IPS DF 4.7 (cell line): ENCODE data around the gene RO60.

Source experiments
- DNase-seq: peaks from one replicate; pipeline ENCODE4 v3.0.0-alpha.2; 2013; ENCODE audit warnings: low spot score; ENCODE audit errors: extremely low read depth

RO60 gene

DNA sequence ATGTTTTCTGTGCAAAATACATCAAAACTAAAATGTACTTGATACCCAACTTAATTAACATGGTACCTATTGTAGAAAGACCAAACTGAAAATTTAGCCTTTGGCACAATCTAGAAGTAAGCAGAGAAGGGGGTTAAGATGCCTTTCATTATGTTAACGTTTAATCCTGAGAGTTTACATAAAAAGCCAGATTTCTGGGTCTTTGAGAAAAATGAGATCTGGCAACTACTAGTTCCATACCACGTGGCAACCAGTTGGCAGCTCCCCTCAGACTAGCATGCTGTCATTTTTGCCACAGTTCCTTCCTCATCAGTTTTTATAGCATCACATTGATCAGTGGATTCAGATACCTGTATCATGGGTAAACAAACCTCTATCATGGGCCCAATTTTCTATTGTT is 1.5 kb downstream of the RO60 start:
- DNase-seq = no peak

DNA sequence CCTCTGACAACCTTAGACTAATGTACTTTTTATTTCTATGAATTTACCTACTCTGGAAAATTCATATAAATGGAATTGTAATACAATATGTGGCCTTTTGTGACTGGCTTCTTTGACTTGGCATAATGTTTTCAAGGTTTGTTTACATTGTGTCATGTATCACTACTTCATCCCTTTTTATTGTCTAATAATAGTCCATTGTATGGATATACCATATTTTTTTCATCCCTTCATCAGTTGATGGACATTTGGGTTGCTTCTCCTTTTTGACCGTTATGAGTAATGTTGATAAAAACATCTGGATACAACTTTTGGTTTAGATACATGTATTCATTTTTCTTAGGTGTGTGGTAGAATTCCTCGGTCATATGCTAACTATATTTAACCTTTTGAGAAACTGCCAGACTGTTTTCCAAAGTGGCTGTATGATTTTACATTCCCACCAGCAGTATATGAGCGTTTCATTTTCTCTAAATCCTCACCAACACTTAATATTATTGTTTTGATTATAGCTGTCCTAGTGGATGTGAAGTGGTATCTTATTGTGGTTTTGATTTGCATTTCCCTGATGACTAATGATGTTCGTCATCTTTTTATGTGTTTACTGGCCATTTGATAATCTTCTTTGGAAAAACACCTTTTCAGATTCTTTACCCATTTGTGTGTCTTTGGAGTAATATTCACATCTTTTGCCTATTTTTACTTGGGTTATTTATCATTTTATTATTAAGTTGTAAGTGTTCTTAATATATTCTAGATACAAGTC is 3.5 kb downstream of the RO60 start:
- no peak for DNase-seq

DNA sequence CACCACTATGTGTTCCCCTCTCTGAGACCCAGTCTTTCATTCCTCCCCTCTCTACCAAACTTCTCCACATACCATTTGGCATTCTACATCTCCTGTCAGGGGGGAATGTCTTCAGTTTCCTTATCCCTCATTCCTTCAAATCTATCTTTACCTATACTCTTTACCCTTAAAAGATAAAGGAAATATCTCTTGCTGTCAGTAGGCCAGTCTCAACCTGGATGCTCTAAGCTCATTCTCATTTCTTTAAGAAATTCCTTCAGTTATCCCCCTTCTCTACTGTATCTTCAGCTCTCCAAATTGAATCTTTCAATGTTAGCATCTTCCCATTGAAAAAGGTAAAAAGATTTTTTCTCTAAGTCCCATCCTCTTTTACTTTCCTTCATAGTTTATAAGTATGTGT is 6.5 kb downstream of the RO60 start:
- DNase-seq = no peak

DNA sequence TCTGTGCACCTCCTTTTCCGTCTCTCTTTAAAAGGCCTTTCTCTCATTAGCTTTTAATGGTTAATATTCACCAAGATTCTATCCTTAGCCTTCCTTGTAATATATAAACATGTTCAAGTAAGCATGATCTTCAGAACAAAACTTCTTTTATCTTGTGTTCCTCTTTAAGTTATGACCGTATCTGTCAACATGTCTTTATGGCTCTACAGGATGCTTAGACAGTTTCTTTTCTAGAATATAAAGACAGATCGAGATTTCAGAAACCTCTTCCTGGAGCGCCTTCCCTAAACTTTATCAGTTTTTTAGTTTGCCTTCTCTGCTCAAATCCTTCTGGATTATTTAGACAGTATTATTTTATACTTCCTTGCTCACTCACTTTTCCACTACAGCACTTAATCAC is 7.2 kb downstream of the RO60 start:
- no peak for DNase-seq

DNA sequence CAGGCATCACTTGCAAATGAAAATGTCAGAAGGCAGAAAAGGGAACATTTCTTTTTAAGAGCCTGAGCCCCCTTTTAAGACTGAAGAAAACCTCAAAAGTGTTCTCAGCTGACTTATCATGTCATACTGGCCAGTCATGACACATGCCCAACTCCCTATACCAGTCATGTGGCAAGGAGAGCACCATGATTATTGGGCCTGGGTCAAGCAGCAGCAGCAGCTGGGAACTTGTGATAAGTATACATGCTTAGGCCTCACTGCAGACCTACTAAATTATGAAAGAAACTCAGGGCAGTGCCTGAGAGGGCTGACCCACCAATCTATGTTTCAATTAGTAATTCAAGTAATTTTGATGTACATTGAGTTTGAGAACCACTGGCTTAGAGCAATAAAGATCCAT is 8.6 kb downstream of the RO60 start:
- no peak for DNase-seq

DNA sequence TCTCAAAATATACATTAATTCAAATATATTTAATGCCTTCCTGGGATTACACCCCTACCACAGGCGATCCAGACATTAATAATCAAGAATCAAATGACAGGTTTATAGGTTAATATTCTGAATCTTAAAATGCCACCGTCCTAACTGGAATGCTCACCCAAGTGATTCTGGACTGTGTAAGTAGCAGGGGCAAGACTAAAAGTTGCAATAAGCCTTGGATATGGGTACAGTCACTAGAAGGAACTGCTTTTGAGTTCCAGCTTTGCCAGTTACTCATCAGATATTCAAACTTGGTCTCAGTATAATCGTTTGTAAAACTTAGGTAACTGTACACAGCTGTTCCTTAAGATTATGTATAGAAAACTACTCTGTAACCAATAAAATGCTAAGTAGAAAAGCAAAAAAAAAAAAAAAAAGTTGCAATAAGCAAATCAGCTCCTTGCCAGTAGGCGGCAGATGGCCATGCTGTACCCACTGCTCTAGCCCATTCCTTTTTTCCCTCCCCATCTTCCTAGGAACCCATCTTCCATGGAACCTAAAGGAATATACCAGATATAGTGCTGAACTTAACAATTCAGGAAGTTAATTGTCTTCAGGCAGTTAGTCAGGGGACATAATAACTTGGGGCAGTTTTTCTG is 10.5 kb downstream of the RO60 start:
- DNase-seq = no peak

DNA sequence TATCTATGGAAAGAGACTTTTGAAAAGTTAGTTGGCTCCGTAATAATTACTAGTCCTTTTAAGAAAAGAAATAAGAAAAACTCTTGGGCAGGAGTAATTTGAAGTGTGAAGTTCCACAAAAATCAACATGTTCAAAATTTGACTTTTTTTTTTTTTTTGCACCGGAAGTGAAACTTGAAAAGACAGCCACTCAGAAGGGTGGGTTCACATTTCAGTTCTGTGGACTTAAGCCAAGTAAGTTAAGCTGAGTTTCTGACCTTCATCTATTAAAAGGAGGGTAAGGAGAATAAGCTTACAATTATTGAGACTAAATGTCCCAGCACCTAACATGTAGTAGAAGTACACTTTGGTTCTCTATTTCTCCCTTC is 11.0 kb downstream of the RO60 start:
- no peak for DNase-seq

DNA sequence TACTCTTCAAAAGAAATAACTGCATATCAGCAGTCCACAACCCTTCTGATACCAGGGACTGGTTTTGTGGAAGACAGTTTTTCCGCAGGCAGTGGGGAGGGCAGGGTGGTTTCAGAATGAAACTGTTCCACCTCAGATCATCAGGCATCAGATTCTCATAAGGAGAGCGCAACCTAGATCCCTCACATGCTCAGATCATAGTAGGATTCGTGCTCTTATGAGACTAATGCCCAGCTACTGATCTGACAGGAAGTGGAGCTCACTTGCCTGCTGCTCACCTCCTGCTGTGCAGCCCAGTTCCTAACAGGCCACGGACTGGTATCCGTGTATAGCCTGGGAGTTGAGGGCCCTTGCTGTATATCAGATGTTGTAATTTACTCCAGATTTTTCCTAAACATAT is 11.5 kb downstream of the RO60 start:
- DNase-seq = no peak

DNA sequence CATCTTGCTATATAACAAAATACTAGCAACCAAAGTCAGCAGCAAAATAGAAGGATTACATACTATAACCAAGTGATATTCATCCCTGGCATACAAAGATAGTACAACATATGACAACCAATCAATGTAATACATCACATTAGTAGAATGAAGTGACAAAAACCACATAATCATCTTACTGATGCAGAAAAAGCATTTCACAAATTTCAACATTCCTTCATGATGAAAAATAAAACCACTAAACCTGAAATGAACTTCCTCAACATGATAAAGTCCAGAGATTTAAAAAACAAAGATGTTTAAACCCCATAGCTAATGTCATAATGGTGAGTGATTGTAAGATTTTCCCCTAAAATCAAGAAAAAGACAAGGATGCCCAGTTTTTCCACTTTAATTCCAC is 18.6 kb downstream of the RO60 start:
- no peak for DNase-seq

DNA sequence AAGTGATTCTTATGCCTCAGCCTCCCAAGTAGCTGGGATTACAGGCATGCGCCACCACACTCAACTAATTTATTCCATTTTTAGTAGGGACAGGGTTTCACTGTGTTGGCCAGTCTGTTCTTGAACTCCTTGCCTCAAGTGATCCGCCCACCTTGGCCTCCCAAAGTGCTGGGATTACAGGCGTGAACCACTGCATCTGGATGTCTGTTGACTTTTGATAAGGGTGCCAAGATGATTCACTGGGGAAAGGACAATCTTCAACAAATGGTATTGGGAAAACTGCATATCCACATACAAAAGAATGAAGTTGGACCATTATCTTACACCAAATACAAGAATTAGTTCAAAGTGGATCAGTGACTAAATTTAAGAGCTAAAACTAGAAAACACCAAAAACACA is 19.8 kb downstream of the RO60 start:
- no peak for DNase-seq

DNA sequence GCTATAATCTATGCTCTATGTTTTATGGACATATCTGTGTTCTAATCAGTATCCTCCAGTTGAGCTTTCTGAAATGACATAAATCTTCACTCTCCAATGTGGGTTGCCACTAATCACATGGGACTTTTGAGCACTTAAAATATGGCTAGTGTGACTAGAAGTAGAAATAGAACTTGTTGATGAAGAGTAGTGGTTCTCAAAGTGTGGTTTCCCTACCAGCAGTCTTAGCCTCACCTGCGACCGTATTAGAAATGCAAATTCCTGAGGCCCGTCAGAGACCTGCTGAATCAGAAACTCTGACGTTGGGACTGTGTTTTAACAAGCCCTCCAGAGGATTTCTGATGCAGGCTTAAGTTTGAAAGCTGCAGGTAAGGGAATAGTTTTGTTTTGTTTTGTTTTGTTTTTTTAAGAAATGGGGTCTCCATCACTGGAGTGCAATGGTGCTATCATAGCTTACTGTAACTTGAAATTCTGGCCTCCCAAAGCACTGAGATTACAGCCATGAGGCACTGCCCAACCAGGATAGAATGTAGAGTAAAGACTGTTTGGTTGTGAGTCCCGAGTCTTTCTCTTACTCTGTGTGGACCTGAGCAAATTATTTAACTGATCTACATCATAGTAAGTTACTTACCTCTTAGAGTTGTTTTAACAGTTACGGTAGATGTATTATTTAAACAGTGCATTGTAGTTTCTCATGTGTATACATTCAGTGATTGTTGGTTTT is 24.1 kb downstream of the RO60 start:
- DNase-seq = no peak

DNA sequence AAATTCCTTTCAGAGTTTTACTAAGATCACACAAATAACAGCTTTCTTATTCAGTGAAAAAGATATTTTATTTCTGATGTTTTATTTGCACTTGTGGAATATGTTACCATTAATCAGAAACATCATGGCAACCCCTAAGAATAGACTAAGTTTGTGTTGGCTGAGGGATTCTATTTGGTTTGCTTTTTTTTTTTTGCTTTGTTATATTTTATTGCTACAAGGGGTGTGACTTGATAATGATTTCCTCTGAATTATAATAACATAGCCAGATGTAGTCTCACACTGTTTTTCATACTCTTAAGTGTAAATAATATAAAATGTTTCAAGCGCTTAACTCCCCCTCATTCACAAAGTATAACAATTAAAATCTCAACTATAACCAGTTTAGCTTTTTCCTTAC is 25.9 kb downstream of the RO60 start:
- no peak for DNase-seq

DNA sequence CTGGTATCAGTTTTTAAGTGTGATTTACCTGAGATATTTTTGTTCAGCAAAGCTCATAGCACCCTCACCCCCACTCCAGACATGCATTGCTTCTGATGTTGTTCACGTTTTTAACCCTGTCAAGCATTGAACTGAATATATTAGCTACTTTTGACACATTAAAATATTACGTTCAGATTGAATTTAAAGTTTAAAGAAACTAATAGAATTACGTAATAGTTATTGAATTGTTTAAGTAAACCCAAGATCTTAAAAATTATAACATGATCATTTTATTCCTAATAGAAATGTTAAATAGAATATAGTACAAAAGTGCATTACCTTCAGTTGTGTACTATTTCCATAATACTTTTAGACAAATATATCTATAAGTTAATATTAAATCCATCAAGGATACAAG is 26.9 kb downstream of the RO60 start:
- no peak for DNase-seq

DNA sequence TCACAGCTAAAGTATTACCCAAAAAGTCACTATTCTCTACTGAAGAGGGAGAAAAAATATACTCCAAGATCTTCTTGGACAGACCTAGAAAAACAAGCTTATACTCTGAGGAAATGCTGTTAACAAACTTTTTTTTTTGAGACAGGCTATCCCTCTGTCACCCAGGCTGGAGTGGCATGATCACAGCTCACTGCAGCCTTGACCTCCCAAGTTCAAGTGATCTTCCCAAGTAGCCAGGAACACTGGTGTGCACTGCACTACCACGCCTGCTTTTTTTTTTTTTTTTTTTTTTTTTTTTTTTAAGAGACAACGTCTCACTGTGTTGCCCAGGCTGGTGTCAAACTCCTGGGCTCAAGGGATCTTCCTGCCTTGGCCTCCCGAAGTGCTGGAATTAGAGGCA is 28.5 kb downstream of the RO60 start:
- no peak for DNase-seq

DNA sequence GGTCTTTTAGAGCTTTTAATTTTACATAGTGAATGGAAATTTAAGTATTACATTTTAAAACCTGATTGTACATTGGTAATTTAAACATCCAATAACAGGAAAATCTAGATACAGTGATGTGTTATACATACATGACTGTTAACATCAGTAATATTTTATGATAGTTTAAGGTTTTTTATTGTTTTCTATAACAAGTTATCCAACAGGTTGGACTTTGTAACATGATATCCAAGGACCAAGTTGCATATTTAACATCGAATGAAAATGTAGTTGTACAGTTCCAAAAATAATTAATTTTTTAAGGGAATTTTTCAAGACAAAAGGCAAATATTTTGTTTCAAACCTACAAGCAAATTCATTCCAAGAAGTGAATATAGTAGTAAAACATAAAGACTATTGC is 31.5 kb downstream of the RO60 start:
- DNase-seq = no peak

DNA sequence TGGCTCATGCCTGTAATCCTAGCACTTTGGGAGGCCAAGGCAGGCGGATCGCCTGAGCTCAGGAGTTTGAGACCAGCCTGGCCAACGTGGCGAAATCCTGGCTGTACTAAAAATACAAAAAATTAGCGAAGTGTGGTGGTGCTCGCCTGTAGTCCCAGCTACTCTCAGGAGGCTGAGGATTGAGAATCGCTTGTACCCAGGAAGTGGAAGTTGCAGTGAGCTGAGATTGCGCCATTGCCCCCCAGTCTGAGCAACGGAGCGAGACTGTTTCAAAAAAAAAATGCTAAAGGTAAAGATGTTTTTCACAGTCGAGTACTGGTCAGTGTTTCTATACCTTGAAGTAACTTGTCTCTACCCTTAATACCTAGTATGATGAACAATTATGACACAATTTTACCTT is 34.7 kb downstream of the RO60 start:
- DNase-seq = no peak

DNA sequence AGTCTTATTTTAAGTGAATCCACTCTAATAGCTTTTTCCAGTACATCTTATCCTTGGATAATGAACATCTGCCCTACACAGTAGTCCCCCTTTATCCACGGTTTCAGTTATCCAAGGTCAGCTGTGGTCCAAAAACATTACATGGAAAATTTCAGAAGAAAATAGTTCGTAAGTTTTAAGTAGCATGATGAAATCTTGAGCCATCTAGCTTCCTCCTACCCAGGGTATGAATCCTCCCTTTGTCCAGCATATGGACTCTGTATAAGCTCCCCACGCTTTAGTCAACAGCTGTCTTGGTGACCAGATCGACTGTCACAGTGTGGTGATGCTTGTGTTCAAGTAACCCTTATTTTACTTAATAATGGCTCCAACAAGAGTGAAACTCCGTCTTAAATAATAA is 43.2 kb downstream of the RO60 start:
- no peak for DNase-seq

DNA sequence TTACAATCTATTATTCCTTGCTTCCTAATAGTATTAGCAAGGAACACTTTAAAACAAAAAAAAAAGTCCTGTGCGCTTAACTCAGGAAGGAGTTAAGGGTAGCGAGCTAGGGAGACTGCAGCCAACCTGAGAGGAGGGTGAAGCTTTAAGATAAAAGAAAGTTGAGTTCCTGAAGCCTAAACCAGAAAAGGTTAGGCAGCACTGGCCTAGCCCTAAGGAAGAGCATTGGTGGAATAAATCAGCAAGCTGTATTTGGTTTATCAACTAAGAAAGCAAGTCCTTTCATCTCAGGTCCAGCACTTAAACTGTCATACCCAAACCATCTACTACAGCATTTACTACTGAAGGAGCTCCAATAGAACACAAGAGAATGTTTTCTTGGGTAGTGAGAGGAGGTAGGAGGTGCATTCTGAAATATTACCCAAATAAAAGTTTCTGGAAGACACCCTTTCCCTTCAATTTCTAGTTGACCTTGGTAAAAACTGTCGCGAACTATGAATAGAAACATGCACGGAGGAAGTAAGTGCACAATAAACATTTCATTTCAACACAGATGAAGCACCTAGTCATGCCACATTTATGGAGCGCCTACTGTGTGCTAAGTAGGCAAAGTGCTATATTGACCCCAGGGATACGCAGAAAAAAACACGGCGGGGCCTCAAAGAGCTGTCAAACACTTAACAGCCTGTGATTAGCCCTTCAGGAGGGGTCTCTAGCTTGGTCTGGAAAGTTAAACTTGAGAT is 44.5 kb downstream of the RO60 start:
- no peak for DNase-seq

DNA sequence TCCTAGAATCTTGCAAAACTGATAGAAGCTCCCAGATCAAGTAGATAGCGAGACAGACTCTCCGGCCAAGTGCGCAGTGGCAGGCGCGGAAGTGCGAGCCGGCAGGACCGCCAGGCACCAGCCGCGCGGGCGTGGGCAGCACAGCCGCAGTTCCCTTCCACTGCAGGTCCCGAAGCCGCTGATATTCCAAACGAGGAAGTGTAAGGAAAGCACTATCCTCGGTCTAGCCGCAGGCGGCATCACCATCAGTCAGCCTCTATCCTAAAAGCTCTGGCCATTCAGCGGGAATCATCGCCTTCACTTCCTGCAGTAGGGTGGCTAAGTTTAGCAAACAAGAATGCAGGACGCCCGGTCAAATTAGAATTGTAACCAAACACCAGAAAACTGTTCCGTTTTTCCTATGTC is 45.1 kb downstream of the RO60 start:
- DNase-seq = no peak

DNA sequence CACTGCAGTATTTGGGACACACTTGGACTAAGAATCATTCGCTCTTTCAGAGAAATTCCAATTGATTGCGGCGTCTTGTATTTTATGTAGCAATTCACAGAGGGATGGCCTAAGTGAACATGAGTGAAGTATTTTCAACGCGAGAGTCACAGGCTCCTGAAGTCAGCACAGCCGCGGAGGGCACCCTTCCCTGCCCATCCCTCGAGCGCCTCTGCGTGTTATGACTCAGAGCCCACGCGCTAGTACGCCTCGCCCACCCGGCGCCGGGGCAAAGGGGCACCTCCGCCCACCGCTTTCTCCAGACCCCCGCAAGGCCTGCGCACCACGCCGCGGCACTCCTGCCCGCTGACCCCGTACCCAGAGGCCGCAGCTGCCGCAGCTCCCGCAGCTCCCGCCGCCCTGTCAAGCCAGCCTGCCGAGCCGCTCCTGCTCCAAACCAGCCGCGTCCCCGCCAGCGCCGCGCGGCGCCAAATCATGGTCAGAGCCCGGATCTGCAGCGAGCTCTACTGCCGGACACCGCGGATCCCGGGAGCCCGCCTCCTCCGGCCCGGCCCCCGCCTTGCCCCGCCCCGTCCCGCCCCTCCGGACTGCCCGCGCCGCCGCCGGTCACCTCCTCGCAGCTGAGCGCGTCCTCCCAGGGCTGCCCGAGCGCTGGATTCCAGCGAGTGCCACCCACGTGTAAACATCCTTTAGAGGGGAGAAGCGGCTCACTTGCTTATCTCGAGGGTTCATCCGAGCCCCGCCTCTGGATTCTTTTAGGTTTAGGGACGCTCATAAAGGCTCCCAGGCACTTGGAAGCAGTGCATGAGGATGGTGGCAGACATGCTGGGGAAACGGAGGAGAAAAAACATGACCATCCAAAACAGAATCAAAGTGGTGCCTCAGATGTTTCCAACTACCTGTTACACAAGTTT is 45.8 kb downstream of the RO60 start, which contains the start of gene GLRX2:
TSS of gene GLRX2 (minus strand) at position 508 of the 914 bp plus-strand sequence. CDS start at position 476, 32 bp downstream.
- no peak for DNase-seq

DNA sequence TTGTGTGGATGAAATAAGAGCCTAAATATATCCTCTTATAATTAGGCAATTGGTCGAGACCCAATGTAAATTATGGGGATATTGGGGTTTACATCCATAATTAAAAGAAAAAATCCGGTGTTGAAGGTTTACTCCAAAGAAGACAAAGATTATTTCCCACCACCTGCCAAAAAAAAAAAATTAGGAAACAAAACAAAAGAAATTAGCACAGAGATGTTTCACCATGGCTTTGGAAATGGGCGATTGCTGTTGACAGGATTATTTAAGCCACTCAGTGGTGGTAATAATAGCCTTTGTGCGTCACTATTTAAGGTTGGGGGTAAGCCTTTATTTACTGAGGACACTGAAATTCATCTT is 46.4 kb downstream of the RO60 start:
- DNase-seq = no peak
